ENCODE data around the gene CKMT1B.
"Not testable (repeated sequence)": the region's sequence is repeated elsewhere in the genome, so short reads cannot be mapped to it uniquely, and the experiment has no call there.

DNA sequence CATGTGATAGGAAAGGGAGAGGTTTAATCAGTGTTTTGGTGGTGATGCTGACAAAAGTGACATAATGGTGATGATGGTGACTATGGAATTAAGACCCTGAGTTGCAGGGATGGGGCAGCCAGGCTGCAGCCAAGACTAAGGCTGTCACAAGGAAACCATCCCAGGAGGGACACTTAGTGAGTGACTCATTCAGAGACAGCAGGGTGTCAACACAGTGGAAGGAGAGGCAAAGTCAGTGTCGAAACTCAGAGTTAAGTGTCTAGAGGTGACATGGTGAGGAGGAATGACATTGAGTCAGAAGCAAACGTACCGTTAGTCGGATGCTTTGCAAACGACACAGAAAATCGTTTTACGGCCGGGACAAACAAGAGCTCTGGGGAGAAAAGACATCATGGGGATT, 30.0 kb upstream of the CKMT1B start:
- TF ChIP-seq POLR2A, EP300 (IDR thresholded peaks at IDR 0.05): not testable (repeated sequence)
- TF ChIP-seq, protein P1, sequence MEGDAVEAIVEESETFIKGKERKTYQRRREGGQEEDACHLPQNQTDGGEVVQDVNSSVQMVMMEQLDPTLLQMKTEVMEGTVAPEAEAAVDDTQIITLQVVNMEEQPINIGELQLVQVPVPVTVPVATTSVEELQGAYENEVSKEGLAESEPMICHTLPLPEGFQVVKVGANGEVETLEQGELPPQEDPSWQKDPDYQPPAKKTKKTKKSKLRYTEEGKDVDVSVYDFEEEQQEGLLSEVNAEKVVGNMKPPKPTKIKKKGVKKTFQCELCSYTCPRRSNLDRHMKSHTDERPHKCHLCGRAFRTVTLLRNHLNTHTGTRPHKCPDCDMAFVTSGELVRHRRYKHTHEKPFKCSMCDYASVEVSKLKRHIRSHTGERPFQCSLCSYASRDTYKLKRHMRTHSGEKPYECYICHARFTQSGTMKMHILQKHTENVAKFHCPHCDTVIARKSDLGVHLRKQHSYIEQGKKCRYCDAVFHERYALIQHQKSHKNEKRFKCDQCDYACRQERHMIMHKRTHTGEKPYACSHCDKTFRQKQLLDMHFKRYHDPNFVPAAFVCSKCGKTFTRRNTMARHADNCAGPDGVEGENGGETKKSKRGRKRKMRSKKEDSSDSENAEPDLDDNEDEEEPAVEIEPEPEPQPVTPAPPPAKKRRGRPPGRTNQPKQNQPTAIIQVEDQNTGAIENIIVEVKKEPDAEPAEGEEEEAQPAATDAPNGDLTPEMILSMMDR (IDR thresholded peaks at IDR 0.05), result not testable (repeated sequence)
